ENCODE measurements around the gene ADRB1. TPM values are rescaled to one million over a fixed set of nuclear protein-coding genes. Genes with fewer than 3 reads are reported as not detected.

Gene ADRB1
- total and polyA plus RNA-seq, 7 experiments from 2014 or later = 0.29 to 0.64 TPM; not detected in 5

DNA sequence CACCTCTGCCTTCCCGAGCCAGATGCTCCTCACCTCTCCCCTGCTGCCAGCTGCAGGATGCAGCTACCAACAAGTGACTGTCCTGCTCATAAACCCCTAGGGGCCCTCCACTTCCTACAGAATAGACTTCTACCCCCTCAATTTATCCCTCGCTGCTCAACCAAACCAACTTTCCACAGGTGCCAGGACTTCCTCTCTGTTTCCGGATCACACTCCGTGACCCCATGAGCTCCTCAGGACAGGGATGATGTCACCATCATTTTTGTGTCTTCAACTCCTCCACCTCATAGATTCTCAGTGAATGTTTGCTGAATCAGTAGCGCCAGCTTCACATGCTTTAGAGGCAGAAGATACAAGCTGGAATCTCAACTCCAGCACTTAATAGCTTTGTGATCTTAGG, 25.8 kb upstream of the ADRB1 start:
- no peak overlapping the region for H3K4me3 ChIP-seq (ENCODE audit: low read length)
- Mint-ChIP-seq H3K36me3 (peaks cover 0 to 11% (median 0%) of the 10 kb centered on the region in 5 donors), H3K27me3 (peaks cover 14 to 74% (median 19%) of the 10 kb centered on the region in 5 donors), H3K27ac (peak overlapping the region in 1 of 9 donors; percentile 32), H3K9me3 (peaks cover 0 to 13% (median 6%) of the 10 kb centered on the region in 11 donors), H3K4me1 (peaks cover 0 to 4% (median 0%) of the 10 kb centered on the region in 7 donors), H3K4me3 (no peak overlapping the region)
- no peaks in the 10 kb centered on the region for H3K4me1 ChIP-seq (ENCODE audit: control insufficient read depth in 2 of 2, insufficient read depth in 2 of 2, low read length in 2 of 2)
- H3K36me3 ChIP-seq (ENCODE audit: control insufficient read depth in 2 of 3, insufficient read depth in 3 of 3, low read length in 3 of 3) = no peaks in the 10 kb centered on the region
- ChIA-PET POLR2A (no interaction called here), CTCF (no interaction called here)
- ATAC-seq (no peak), DNase-seq (no peak)
- peaks cover 0 to 6% of the 10 kb centered on the region in 2 donors for H3K27me3 ChIP-seq (ENCODE audit: control insufficient read depth in 2 of 2, insufficient read depth in 2 of 2, low read length in 2 of 2)
- intact Hi-C loops (cut with micrococcal nuclease) = no loop called here
- H3K27ac ChIP-seq (ENCODE audit: low read depth, low read length) = no peak overlapping the region
- H3K9me3 ChIP-seq (ENCODE audit: control insufficient read depth in 2 of 3, low read length in 3 of 3) = no peaks in the 10 kb centered on the region

DNA sequence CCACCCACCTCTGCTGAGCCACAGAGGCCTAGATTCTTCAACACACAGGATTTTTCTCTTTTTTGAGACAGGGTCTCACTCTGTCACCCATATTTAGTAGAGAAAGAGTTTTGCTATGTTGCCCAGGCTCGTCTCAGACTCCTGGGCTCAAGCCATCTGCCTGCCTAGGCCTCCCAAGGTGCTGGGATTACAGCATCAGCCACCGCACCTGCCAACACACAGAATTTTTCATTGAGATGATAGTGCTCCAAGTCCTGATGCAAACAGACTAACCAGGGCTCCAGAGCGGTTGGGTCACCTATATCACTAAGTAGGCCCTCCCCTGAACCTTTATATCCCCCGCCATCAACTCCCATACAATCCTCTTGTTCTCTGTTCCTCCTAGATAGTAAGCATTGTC, 24.4 kb upstream of the ADRB1 start:
- Histone ChIP-seq H3K9me3 (ENCODE audit: control insufficient read depth in 2 of 3, low read length in 3 of 3) (no peaks in the 10 kb centered on the region), H3K27ac (ENCODE audit: low read depth, low read length) (no peak overlapping the region), H3K4me1 (ENCODE audit: control insufficient read depth in 2 of 2, insufficient read depth in 2 of 2, low read length in 2 of 2) (no peaks in the 10 kb centered on the region), H3K36me3 (ENCODE audit: control insufficient read depth in 2 of 3, insufficient read depth in 3 of 3, low read length in 3 of 3) (no peaks in the 10 kb centered on the region), H3K4me3 (ENCODE audit: low read length) (no peak overlapping the region), H3K27me3 (ENCODE audit: control insufficient read depth in 2 of 2, insufficient read depth in 2 of 2, low read length in 2 of 2) (peaks cover 0 to 6% of the 10 kb centered on the region in 2 donors)
- Mint-ChIP-seq H3K27ac (no peak overlapping the region), H3K9me3 (peaks cover 0 to 13% (median 7%) of the 10 kb centered on the region in 11 donors), H3K27me3 (peaks cover 20 to 77% (median 28%) of the 10 kb centered on the region in 5 donors), H3K4me1 (peaks cover 4 to 6% (median 6%) of the 10 kb centered on the region in 7 donors), H3K4me3 (no peak overlapping the region), H3K36me3 (peaks cover 0 to 11% (median 2%) of the 10 kb centered on the region in 5 donors)
- no peak for ATAC-seq
- ChIA-PET CTCF (no interaction called here), POLR2A (no interaction called here)
- DNase-seq = no peak
- intact Hi-C loops (cut with micrococcal nuclease) = no loop called here

DNA sequence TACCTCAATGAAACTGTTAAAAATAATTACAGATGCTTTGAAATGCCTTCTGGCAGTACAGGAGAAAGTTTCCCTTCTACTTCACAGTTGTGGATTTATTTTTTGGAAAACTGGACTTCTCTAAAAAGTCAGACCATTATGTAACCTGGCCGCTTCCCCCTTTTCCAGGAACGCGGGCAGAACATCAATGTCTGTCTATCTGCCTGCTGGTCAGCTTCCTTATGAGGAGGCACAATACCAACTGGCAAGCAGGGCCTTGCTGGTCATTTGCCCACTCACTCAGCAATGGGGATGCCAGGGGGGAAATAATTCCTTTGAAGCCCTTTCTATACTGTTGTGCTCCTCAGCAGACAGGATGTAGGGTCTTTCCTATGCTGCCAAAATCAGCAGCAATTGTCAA, 22.5 kb upstream of the ADRB1 start:
- H3K4me3 ChIP-seq (ENCODE audit: low read length) = no peak overlapping the region
- peaks cover 7 to 13% of the 10 kb centered on the region in 2 donors for H3K4me1 ChIP-seq (ENCODE audit: control insufficient read depth in 2 of 2, insufficient read depth in 2 of 2, low read length in 2 of 2)
- POLR2A ChIA-PET = no interaction called here
- no peak for ATAC-seq
- Mint-ChIP-seq H3K4me3 (no peak overlapping the region), H3K27me3 (peaks cover 14 to 61% (median 19%) of the 10 kb centered on the region in 5 donors), H3K27ac (no peak overlapping the region), H3K36me3 (peaks cover 0 to 2% (median under 1%) of the 10 kb centered on the region in 5 donors), H3K9me3 (peaks cover 0 to 2% (median 0%) of the 10 kb centered on the region in 11 donors), H3K4me1 (peaks cover 18 to 25% (median 23%) of the 10 kb centered on the region in 7 donors)
- intact Hi-C loops (cut with micrococcal nuclease) = no loop called here
- no peak overlapping the region for H3K27ac ChIP-seq (ENCODE audit: low read depth, low read length)
- CTCF ChIA-PET = no interaction called here
- no peaks in the 10 kb centered on the region for H3K9me3 ChIP-seq (ENCODE audit: control insufficient read depth in 2 of 3, low read length in 3 of 3)
- no peak for DNase-seq
- H3K27me3 ChIP-seq (ENCODE audit: control insufficient read depth in 2 of 2, insufficient read depth in 2 of 2, low read length in 2 of 2) = peaks cover 0 to 6% of the 10 kb centered on the region in 2 donors
- no peaks in the 10 kb centered on the region for H3K36me3 ChIP-seq (ENCODE audit: control insufficient read depth in 2 of 3, insufficient read depth in 3 of 3, low read length in 3 of 3)

DNA sequence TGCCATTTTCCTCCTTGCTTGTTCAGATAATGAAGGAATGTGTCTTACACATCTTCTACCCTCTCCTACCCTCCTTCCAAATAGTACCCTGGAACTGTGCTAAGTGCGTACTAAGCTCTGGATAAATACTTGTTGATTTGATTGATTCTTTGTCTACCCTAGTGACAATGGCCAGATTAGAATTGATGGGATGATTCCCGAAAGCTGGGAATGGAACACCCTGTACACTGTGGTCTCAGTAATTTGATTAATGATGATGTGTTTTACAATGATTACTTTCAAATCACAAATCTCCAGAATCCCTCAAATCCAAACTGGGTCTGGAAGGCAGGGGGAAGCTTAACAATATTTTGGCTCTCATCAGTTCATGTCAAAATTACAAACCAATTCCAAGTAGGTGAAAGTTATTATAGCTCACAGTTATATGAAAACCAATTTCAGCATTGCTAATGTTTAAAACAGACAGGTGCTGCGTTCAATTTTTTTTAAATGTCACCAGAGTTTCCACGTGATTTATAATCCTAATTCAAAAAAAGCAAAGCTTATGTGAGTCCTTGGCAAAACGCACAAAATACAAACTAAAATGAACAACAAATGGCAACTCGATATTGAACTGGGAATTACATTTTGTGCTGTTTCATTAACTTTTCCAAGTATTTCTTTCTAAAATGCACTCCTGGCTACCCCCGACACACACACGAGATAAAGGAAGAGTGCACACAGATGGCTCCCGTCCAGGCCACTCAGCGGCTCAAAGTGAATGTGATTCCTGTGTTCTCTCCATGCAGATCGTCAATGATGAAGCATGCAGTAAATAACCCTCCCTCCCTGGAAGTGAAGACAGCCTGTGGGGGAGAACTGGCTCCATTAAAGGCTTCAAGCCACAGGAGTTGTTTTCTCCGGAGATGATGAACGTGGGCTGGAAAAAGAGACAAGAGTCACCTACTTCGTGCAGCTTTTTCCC, 21.7 kb upstream of the ADRB1 start:
- H3K27ac Mint-ChIP-seq = no peak overlapping the region
- H3K4me1 ChIP-seq (ENCODE audit: control insufficient read depth in 2 of 2, insufficient read depth in 2 of 2, low read length in 2 of 2) = peaks cover 7 to 13% of the 10 kb centered on the region in 2 donors
- ChIA-PET CTCF (no interaction called here), POLR2A (no interaction called here)
- intact Hi-C loops (cut with micrococcal nuclease) = no loop called here
- H3K4me3 Mint-ChIP-seq = no peak overlapping the region
- H3K27me3 ChIP-seq (ENCODE audit: control insufficient read depth in 2 of 2, insufficient read depth in 2 of 2, low read length in 2 of 2) = peaks cover 0 to 6% of the 10 kb centered on the region in 2 donors
- no peaks in the 10 kb centered on the region for H3K9me3 ChIP-seq (ENCODE audit: control insufficient read depth in 2 of 3, low read length in 3 of 3)
- DNase-seq (no peak), ATAC-seq (no peak)
- H3K27me3 Mint-ChIP-seq = peaks cover 12 to 54% (median 19%) of the 10 kb centered on the region in 5 donors
- peaks cover 18 to 29% (median 23%) of the 10 kb centered on the region in 7 donors for H3K4me1 Mint-ChIP-seq
- no peaks in the 10 kb centered on the region for H3K36me3 ChIP-seq (ENCODE audit: control insufficient read depth in 2 of 3, insufficient read depth in 3 of 3, low read length in 3 of 3)
- peaks cover 0 to 2% (median 0%) of the 10 kb centered on the region in 5 donors for H3K36me3 Mint-ChIP-seq
- H3K9me3 Mint-ChIP-seq = peaks cover 0 to 2% (median 0%) of the 10 kb centered on the region in 11 donors
- no peak overlapping the region for H3K4me3 ChIP-seq (ENCODE audit: low read length)
- no peak overlapping the region for H3K27ac ChIP-seq (ENCODE audit: low read depth, low read length)

DNA sequence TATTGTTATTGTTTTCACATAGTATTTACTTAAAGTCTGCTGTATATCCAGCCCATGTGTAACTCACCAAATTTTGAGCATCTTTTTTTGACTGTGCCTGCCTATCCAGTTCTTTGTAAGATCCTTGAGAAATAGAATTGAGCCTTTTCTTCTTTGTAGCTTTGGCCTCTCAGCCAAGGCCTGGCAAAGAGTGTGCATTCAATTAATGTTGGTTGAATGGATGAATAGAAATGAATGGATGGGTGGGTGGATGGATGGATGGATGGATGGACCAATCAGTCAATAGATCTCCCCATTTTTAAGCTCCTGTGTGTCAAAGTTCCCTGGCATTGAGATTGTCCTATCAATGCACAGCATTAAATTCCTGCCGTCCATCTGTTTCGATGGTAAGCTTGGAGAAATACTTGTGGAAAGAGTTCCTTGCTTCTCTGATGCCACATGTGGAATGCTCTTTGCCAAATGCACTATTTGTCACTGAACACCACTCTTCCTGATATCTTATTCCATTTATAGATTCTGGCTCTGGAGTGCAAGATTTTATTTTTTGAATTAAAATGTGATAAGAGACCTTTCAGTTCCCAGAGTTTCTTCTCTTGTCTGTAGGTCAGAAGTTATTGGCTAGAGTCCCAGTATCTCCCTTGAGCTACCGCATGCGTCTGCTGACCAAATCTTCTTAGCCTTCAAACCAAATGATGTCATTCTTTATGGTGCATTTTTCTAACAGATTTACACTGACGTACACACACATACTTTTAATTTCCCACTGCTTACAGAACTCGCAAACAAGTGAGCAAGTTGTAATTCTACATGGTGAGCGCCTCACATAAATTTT, 20.7 kb upstream of the ADRB1 start:
- Mint-ChIP-seq H3K27me3 (peaks cover 16 to 48% (median 22%) of the 10 kb centered on the region in 5 donors), H3K27ac (no peak overlapping the region), H3K4me1 (peaks cover 15 to 29% (median 23%) of the 10 kb centered on the region in 7 donors), H3K4me3 (no peak overlapping the region), H3K9me3 (peaks cover 0 to 3% (median 0%) of the 10 kb centered on the region in 11 donors), H3K36me3 (peaks cover 0 to 2% (median 0%) of the 10 kb centered on the region in 5 donors)
- Histone ChIP-seq H3K9me3 (ENCODE audit: control insufficient read depth in 2 of 3, low read length in 3 of 3) (no peaks in the 10 kb centered on the region), H3K4me3 (ENCODE audit: low read length) (no peak overlapping the region), H3K27me3 (ENCODE audit: control insufficient read depth in 2 of 2, insufficient read depth in 2 of 2, low read length in 2 of 2) (peaks cover 0 to 6% of the 10 kb centered on the region in 2 donors), H3K27ac (ENCODE audit: low read depth, low read length) (no peak overlapping the region), H3K4me1 (ENCODE audit: control insufficient read depth in 2 of 2, insufficient read depth in 2 of 2, low read length in 2 of 2) (peaks cover 7 to 13% of the 10 kb centered on the region in 2 donors), H3K36me3 (ENCODE audit: control insufficient read depth in 2 of 3, insufficient read depth in 3 of 3, low read length in 3 of 3) (no peaks in the 10 kb centered on the region)
- intact Hi-C loops (cut with micrococcal nuclease) = no loop called here
- DNase-seq (no peak), ATAC-seq (no peak)
- ChIA-PET POLR2A (no interaction called here), CTCF (no interaction called here)

DNA sequence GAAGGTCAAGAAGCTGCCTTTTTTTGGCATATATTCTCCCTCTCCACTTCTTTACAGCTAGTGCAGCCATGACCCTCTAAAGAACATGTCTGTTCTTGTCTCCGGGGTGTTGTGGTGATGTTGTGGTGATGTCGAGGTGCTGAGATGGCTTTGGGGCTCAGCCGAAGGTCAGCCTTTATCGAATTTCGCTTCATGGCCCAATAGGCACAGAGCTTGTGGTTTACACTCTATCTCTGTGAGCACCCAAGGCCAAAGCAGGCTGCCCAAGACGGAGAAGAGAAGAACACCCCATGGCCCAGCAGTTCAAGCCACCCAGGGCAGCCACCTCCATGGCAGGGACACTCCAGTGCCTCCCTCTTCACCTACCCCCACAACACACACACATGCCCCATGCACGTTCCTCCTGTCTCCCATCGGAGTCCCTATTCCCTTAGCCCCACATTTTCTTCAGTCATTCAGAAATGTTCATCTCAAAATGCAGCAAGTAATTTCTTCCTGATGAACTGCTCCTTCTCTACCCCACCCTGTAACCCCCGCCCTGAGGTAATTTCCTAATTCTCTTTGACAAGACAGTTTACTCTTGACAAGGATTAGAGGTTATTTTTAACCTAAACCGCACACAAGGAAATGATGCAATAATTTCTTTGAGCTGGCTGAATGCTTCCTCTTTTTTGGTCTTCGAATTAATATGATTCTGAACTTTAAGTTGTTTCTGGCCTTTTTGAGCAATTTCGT, 18.6 kb upstream of the ADRB1 start:
- ChIA-PET POLR2A (no interaction called here), CTCF (no interaction called here)
- peak in 4 of 9 donors; percentile 5 to 49 (median 26) for DNase-seq
- no peaks in the 10 kb centered on the region for H3K36me3 ChIP-seq (ENCODE audit: control insufficient read depth in 2 of 3, insufficient read depth in 3 of 3, low read length in 3 of 3)
- peaks cover 7 to 13% of the 10 kb centered on the region in 2 donors for H3K4me1 ChIP-seq (ENCODE audit: control insufficient read depth in 2 of 2, insufficient read depth in 2 of 2, low read length in 2 of 2)
- intact Hi-C loops (cut with micrococcal nuclease) = loop anchor here in 1 of 2 donors (1.0 kb wide), 1 partner anchor 64 kb away; no protein-coding TSS in a partner anchor
- peaks cover 0 to 6% of the 10 kb centered on the region in 2 donors for H3K27me3 ChIP-seq (ENCODE audit: control insufficient read depth in 2 of 2, insufficient read depth in 2 of 2, low read length in 2 of 2)
- peaks cover 27 to 53% (median 31%) of the 10 kb centered on the region in 5 donors for H3K27me3 Mint-ChIP-seq
- peak; percentile 87 for ATAC-seq
- H3K4me3 Mint-ChIP-seq = peak overlapping the region in 9 of 10 donors; percentile 5 to 57 (median 51)
- no peaks in the 10 kb centered on the region for H3K9me3 ChIP-seq (ENCODE audit: control insufficient read depth in 2 of 3, low read length in 3 of 3)
- H3K4me3 ChIP-seq (ENCODE audit: low read length) = no peak overlapping the region
- H3K27ac Mint-ChIP-seq = peak overlapping the region in 2 of 9 donors; percentile 7 to 27
- H3K4me1 Mint-ChIP-seq = peaks cover 18 to 36% (median 31%) of the 10 kb centered on the region in 7 donors
- H3K36me3 Mint-ChIP-seq = peaks cover 0 to 2% (median 0%) of the 10 kb centered on the region in 5 donors
- peaks cover 0 to 3% (median 0%) of the 10 kb centered on the region in 11 donors for H3K9me3 Mint-ChIP-seq
- no peak overlapping the region for H3K27ac ChIP-seq (ENCODE audit: low read depth, low read length)

Measured in naive thymus-derived CD4-positive, alpha-beta T cell (primary cell).